GM21529 (cell line): ENCODE results near the gene ROM1.
"Not testable (repeated sequence)": the region's sequence is repeated elsewhere in the genome, so short reads cannot be mapped to it uniquely, and the experiment has no call there.

Source experiments
- ATAC-seq: cut with Tn5 transposase; IDR thresholded peaks from one replicate; pipeline ENCODE4 v1.9.1; 2021; ENCODE audit not compliant: unreplicated experiment

ROM1 gene

DNA sequence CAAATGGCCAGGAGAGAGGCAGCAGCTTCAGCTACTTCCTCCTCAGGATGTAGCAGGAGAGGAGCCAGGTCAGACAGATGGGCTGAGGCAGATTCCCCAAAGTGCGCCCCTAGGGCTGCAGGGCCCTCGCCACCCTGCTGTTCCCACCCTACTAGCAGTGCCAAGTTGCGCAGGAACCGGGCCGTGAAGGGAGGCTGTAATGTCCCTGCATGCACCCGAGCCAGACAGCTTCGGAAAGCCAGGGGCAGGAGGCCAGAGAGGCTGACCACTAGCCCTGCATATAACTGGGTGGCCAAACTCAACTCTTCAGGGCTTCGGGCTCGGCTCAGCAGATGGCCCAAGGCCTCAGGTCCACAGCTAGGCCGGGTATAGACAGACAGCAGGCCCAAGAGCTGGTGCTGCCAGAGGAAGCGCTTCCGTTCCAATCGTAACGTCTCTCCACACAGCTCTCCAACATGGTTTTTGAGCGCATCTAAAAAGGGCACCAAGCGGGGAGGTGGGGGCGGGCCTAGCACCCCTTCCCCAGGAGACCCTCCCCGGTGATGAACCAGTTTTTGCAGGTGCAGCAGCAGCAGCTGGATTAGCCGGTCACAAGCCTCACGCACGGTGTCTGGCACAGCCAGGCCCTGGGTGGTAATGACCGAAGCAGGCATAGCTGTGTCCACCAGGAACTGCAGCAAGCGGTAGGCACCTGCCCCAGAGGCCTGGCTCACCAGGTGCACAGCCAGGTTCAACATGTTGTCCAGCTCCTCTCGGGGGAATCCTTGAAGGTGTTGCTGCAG, 35.3 kb downstream of the ROM1 start:
- ATAC-seq, result no peak

GRCh38 chr11:62648967-62649364, 35.9 kb downstream of the ROM1 start:
- ATAC-seq, result no peak

DNA sequence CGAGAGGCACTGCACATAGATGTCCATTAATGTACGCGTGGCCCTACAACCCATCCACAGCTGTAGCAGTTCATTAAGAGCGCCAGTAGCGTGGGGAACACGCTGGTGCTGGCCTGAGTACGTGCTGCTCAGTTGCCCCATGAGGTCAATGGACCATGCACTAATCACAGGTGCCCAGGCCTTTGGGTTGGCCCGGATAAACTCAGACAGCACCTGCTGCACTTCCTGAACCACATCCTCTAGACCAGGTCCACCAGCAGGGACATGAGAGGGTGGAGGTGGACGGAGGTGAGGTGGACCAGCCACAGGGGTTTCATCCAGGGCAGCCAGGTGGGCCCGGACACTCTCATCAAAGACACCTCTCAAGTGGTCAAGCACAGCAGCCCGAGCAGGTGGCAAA, 36.4 kb downstream of the ROM1 start:
- ATAC-seq, result no peak

DNA sequence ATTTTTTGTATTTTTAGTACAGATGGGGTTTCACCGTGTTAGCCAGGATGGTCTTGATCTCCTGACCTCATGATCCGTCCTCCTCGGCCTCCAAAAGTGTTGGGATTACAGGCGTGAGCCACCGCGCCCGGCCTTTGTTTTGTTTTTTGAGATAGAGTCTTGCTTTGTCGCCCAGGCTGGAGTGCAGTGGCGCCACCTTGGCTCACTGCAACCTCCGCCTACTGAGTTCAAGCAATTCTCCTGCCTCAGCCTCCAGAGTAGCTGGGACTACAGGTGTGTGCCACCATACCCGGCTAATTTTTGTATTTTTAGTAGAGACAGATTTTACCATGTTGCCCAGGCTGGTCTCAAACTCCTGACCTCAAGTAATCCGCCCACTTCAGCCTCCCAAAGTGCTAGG, 37.2 kb downstream of the ROM1 start:
- not testable (repeated sequence) for ATAC-seq

DNA sequence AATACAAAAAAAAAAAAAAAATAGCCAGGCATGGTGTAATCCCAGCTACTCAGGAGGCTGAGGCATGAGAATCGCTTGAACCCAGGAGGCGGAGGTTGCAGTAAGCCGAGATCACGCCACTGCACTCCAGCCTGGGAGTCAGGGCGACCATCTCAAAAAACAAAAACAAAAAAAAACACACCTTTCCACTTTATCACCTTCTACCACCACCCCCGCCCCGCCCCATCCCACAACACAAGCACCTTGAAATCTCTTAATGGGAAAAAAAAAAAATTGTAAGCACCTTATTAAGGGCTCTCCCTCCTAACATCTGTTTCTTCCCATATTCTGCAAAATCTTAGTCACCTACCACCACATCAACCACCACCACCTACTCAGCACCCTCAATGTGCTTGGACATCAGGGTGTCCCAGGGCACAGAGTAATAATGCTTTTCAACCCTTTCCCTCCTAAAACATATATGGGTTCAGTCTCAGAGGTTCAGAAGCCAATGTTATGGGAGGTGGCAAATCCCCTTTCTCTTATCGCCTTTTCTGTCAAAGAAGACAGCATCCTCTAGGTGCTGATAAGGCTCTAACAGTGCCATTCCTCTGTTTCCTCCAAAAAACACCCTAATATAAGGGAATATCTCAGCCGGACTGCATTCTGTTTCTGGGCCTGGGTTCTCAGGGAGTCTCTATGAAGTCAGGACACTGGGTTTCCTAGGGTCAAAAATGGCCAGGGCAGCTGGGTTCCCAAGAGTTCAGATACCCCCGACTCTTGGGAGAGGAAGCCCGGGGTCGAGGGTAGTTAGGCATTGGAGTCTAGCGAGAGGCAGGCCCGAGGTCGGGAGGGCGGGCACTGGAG, 39.3 kb downstream of the ROM1 start:
- ATAC-seq, result no peak

DNA sequence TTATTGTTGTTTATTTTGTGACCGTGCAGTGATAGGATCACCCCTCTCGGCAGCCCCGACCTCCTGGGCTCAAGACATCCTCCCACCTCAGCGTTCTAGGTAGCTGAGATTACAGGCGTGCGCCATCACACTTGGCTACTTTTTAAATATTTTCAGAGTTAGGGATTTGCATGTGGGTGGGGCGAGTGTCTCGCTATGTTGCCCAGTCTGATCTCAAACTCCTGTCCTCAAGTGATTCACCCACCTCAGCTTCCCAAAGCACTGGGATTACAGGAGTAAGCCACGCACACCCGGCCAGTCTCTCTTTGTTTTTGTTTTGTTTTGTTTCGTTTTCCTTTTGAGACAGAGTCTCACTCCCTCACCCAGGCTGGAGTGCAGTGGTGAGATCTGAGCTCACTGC, 41.2 kb downstream of the ROM1 start:
- no peak for ATAC-seq

DNA sequence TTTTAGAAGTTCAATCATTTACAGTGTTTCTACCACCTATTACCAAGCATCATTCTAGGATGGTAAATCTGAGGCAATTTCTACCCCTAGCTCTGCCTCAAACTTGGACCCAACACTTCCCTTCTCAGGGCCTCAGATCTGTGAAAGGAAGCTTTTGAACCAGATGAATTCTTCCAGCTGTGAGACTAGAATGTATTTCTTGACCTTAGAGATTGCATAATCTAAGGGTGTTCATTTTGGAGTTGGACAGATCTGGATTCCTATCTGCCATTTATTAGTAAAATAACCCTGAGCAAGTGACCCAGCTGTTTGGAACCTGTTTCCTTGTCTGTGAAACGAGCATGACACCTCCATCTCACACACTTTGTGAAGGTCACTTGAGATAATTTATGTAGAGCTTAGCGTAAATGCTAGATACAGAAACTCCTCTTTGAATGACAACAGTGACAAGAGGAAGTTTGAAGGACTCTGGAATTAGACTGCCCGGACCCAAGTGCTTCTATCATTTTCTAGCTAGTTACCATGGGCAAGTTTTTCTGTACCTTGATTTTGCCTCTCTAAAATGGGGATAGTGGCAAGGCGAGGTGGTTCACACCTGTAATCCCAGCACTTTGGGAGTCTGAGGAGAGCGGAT, 43.9 kb downstream of the ROM1 start:
- no peak for ATAC-seq

- ATAC-seq, result peak; percentile 39
These were observed 51.5 kb downstream of the ROM1 start for GRCh38 chr11:62664405-62665074.
